ENCODE measurements around the gene COMMD1. TPM values are rescaled to one million over a fixed set of nuclear protein-coding genes. Genes with fewer than 3 reads are reported as not detected.

COMMD1 gene
- total and polyA plus RNA-seq, 2 donors (not counting 3 experiments of a cell fraction or from before 2014, with no cell fraction given), result 39.5 to 57.1 TPM

GRCh38 chr2:62181843-62182242, 276.4 kb downstream of the COMMD1 start:
- Histone ChIP-seq H3K27me3 (ENCODE audit: control insufficient read depth in 2 of 2, insufficient read depth in 2 of 2, low read length in 2 of 2) (peaks cover 0 to 10% of the 10 kb centered on the region in 2 experiments), H3K4me1 (ENCODE audit: control insufficient read depth, extremely low read depth, insufficient read depth, low read length) (no peaks in the 10 kb centered on the region), H3K9me3 (replicated peaks; ENCODE audit: control insufficient read depth, insufficient read depth, low read length) (no peaks in the 10 kb centered on the region), H4K20me1 (replicated peaks; ENCODE audit: control insufficient read depth, extremely low read depth, insufficient read depth, low read length) (no peaks in the 10 kb centered on the region), H3K4me2 (ENCODE audit: insufficient read depth, low read length) (no peak overlapping the region), H2AFZ (ENCODE audit: low read depth, low read length) (no peak overlapping the region), H3K9me1 (replicated peaks; ENCODE audit: control insufficient read depth, extremely low read depth, insufficient read depth, low read length) (no peaks in the 10 kb centered on the region), H3K79me2 (ENCODE audit: control insufficient read depth, insufficient read depth, low read length) (no peaks in the 10 kb centered on the region), H3K4me3 (replicated peaks in 1 of 3; ENCODE audit: insufficient read depth in 1 of 3, low read depth in 1 of 3, low read length in 3 of 3) (no peak overlapping the region), H3K9ac (replicated peaks; ENCODE audit: extremely low read depth, insufficient read depth, low read length) (no peak overlapping the region), H3K27ac (ENCODE audit: insufficient read depth, low read depth, low read length) (no peak overlapping the region), H3K36me3 (ENCODE audit: control insufficient read depth in 2 of 2, extremely low read depth in 1 of 2, insufficient read depth in 2 of 2, low read length in 2 of 2) (no peaks in the 10 kb centered on the region)
- intact Hi-C loops (cut with micrococcal nuclease) (no loop called here), dilution Hi-C loops (cut with MboI; ENCODE audit: extremely low pct_ligation_motif_present, low sequenced_read_pairs) (no loop called here)
- DNase-seq (ENCODE audit: low read depth, low spot score) (no peak), FAIRE-seq (no peak)
- BruUV-seq (replicated peaks), result no TSS peak
- ChIA-PET CTCF (interaction anchor here (1.0 kb wide), 1 partner anchor 32 kb away, joined by 3 read pairs; no protein-coding TSS in a partner anchor), POLR2A (no interaction called here)
- TF ChIP-seq JUN (IDR thresholded peaks at IDR 0.05; ENCODE audit: borderline replicate concordance, insufficient read depth, insufficient read length, low read depth), result no peak
- no peak for TF ChIP-seq POLR2AphosphoS5 (IDR thresholded peaks at IDR 0.05; ENCODE audit: insufficient read depth, low read depth, low read length)
- no peak for TF ChIP-seq POLR2A (IDR thresholded peaks at IDR 0.05; ENCODE audit: low read depth, low read length)
- TF ChIP-seq MYC (IDR thresholded peaks at IDR 0.05; ENCODE audit: low read depth, low read length), result no peak
- TF ChIP-seq EZH2 (IDR thresholded peaks at IDR 0.05; ENCODE audit: borderline replicate concordance, low read depth, low read length, severe bottlenecking), result no peak
- no peak for TF ChIP-seq MAX (IDR thresholded peaks at IDR 0.05; ENCODE audit: insufficient read depth, insufficient read length)
- no peak for TF ChIP-seq FOS (IDR thresholded peaks at IDR 0.05; ENCODE audit: borderline replicate concordance, insufficient read depth, low read length)
- no peak for TF ChIP-seq GATA2 (IDR thresholded peaks at IDR 0.05; ENCODE audit: insufficient read depth, insufficient read length, low read depth, low read length)
- no peak for TF ChIP-seq CTCF (IDR thresholded peaks at IDR 0.05; ENCODE audit: extremely low read depth in 1 of 2, insufficient read depth in 1 of 2, low read depth in 1 of 2, low read length in 2 of 2)
